Colonic mucosa (tissue), 4 donors: ENCODE results near the gene CACNB1. TPM values are rescaled to one million over a fixed set of nuclear protein-coding genes. Genes with fewer than 3 reads are reported as not detected.

ENCODE experiments used
- DNase-seq: peaks from one replicate; pipeline ENCODE4 v3.0.0-alpha.2; 2020
- H3K27ac ChIP-seq: fragments of 200-600 bp; one replicate; pipeline ENCODE4 v1.8.0; 2021
- H3K27me3 ChIP-seq: fragments of 200-600 bp; one replicate; pipeline ENCODE4 v1.8.0; 2021
- H3K36me3 ChIP-seq: fragments of 200-600 bp; one replicate; pipeline ENCODE4 v1.8.0; 2021
- H3K4me1 ChIP-seq: fragments of 200-600 bp; one replicate; pipeline ENCODE4 v1.8.0; 2021; ENCODE audit warnings: mild to moderate bottlenecking
- H3K4me3 ChIP-seq: fragments of 200-600 bp; one replicate; pipeline ENCODE4 v1.8.0; 2021
- H3K9ac ChIP-seq, 2 donors: one replicate each; pipeline ENCODE4 v1.7.0; 2013; ENCODE audit warnings: control low read depth in 2 of 2, low read depth in 2 of 2, low read length in 2 of 2
- H3K9me3 ChIP-seq: fragments of 200-600 bp; one replicate; pipeline ENCODE4 v1.8.0; 2021
- CTCF ChIP-seq: fragments of 200-600 bp; IDR thresholded peaks from one replicate; pipeline ENCODE4 v1.8.0; 2022; ENCODE audit warnings: antibody characterized with exemption, mild to moderate bottlenecking
- intact Hi-C: fragments of 100-400 bp; cut with DNase I; formaldehyde crosslinking; loops from one replicate; pipeline ENCODE4 v1.14.1; 2022
- total RNA-seq, 2 donors: library from RNA; stranded (reverse); fragmentation: NEBNext Ultra II Directional in 1 of 2; extraction: Animal tissue kit (Norgen Biotek cat#: 25700) in 1 of 2; gene quantifications; one replicate each; pipeline ENCODE4 v1.2.1, GENCODE V29; 2021
- donor health status: healthy.
- donor health status: DM: no; HTN: no; CAD: no.
- donor health status: DM: no; HTN: no; CAD: no.

CACNB1 gene
- total RNA-seq, 2 donors from 2014 or later = 5.9 to 8.8 TPM

GRCh38 chr17:39210093-39210434 lies 12.6 kb upstream of the CACNB1 start:
- Histone ChIP-seq H3K9me3 (no peaks in the 10 kb centered on the region), H3K9ac (peak overlapping the region in 1 of 2 donors; percentile 40), H3K4me1 (peaks cover 15% of the 10 kb centered on the region), H3K27ac (no peak overlapping the region), H3K36me3 (no peaks in the 10 kb centered on the region), H3K4me3 (peak overlapping the region; percentile 34), H3K27me3 (no peaks in the 10 kb centered on the region)
- DNase-seq = no peak
- TF ChIP-seq CTCF = no peak
- intact Hi-C loops = no loop called here

GRCh38 chr17:39209317-39210092 lies 12.0 kb upstream of the CACNB1 start:
- Histone ChIP-seq H3K4me1 (peaks cover 15% of the 10 kb centered on the region), H3K4me3 (peak overlapping the region; percentile 34), H3K9ac (peak overlapping the region; percentile 13 to 40), H3K36me3 (peaks cover 3% of the 10 kb centered on the region), H3K27ac (no peak overlapping the region), H3K9me3 (no peaks in the 10 kb centered on the region), H3K27me3 (no peaks in the 10 kb centered on the region)
- no peak for TF ChIP-seq CTCF
- intact Hi-C loops = loop anchor here (5.0 kb wide), 1 partner anchor 33 kb away; no protein-coding TSS in a partner anchor
- DNase-seq = peak; percentile 57

GRCh38 chr17:39208893-39209292 lies 11.4 kb upstream of the CACNB1 start:
- Histone ChIP-seq H3K4me1 (peaks cover 15% of the 10 kb centered on the region), H3K27me3 (no peaks in the 10 kb centered on the region), H3K4me3 (peak overlapping the region; percentile 34), H3K27ac (no peak overlapping the region), H3K9ac (peak overlapping the region in 1 of 2 donors; percentile 40), H3K36me3 (peaks cover 7% of the 10 kb centered on the region), H3K9me3 (no peaks in the 10 kb centered on the region)
- intact Hi-C loops = loop anchor here (5.0 kb wide), 1 partner anchor 33 kb away; no protein-coding TSS in a partner anchor
- no peak for TF ChIP-seq CTCF
- DNase-seq = peak; percentile 76

GRCh38 chr17:39208136-39208535 lies 10.7 kb upstream of the CACNB1 start:
- H3K9ac ChIP-seq = no peak overlapping the region
- no peak overlapping the region for H3K4me3 ChIP-seq
- H3K27me3 ChIP-seq = no peaks in the 10 kb centered on the region
- no peaks in the 10 kb centered on the region for H3K9me3 ChIP-seq
- no peak for DNase-seq
- H3K27ac ChIP-seq = no peak overlapping the region
- intact Hi-C loops = loop anchor here (5.0 kb wide), 1 partner anchor 34 kb away; no protein-coding TSS in a partner anchor
- no peak for TF ChIP-seq CTCF
- peaks cover 7% of the 10 kb centered on the region for H3K36me3 ChIP-seq
- peaks cover 15% of the 10 kb centered on the region for H3K4me1 ChIP-seq

GRCh38 chr17:39205112-39205526 lies 7.7 kb upstream of the CACNB1 start:
- Histone ChIP-seq H3K36me3 (peaks cover 17% of the 10 kb centered on the region), H3K27ac (no peak overlapping the region), H3K9me3 (no peaks in the 10 kb centered on the region), H3K4me3 (no peak overlapping the region), H3K9ac (no peak overlapping the region), H3K4me1 (peaks cover 25% of the 10 kb centered on the region), H3K27me3 (no peaks in the 10 kb centered on the region)
- intact Hi-C loops = loop anchor here (5.0 kb wide), 1 partner anchor 37 kb away; no protein-coding TSS in a partner anchor
- no peak for TF ChIP-seq CTCF
- DNase-seq = no peak
